WTC11 (cell line): ENCODE data around the gene OR4B1. TPM values are rescaled to one million over a fixed set of nuclear protein-coding genes. Genes with fewer than 3 reads are reported as not detected.

Experiments used
- ATAC-seq: fragments of 200-7000 bp; cut with Tn5 transposase; 2 replicates; pipeline ENCODE4 v1.10.0; 2021; ENCODE audit warnings: mild to moderate bottlenecking, moderate library complexity
- CTCF ChIA-PET: fragments of 300-600 bp; sonication (Branson Sonifier 250); formaldehyde crosslinking; loops from one replicate; lab custom pipeline; 2021; ENCODE audit warnings: antibody characterized with exemption; lab: Charles Lee
- POLR2A ChIA-PET: fragments of 350-600 bp; sonication (Branson Sonifier 250); formaldehyde crosslinking; loops from one replicate; lab custom pipeline; 2021; ENCODE audit warnings: antibody characterized with exemption; lab: Charles Lee
- DNase-seq: peaks from one replicate; pipeline ENCODE4 v3.0.0; 2021; ENCODE audit warnings: low spot score
- H3K27ac Mint-ChIP-seq: 2 replicates; pipeline ENCODE4 v1.8.0; 2021; ENCODE audit warnings: mixed read lengths
- H3K27me3 Mint-ChIP-seq: 2 replicates; pipeline ENCODE4 v1.8.0; 2021; ENCODE audit warnings: low read depth, mild to moderate bottlenecking, moderate library complexity, mixed read lengths
- H3K36me3 Mint-ChIP-seq: 2 replicates; pipeline ENCODE4 v1.8.0; 2021; ENCODE audit warnings: mixed read lengths
- H3K4me1 Mint-ChIP-seq: 2 replicates; pipeline ENCODE4 v1.8.0; 2022; ENCODE audit warnings: mixed read lengths
- H3K4me3 Mint-ChIP-seq: 2 replicates; pipeline ENCODE4 v1.8.0; 2021; ENCODE audit warnings: mild to moderate bottlenecking, moderate library complexity, mixed read lengths
- H3K9me3 Mint-ChIP-seq: 2 replicates; pipeline ENCODE4 v1.8.0; 2021; ENCODE audit warnings: mixed read lengths
- ATF1 ChIP-seq: sonication (generic); formaldehyde crosslinking; IDR thresholded peaks from 2 replicates; pipeline ENCODE4 v1.8.1; 2023; ENCODE audit warnings: mild to moderate bottlenecking, moderate library complexity, missing genetic modification reagents
- ERG ChIP-seq: fragments of 250-450 bp; sonication (Bioruptor Pico); IDR thresholded peaks from 2 replicates; pipeline ENCODE4 v1.8.0; 2021; ENCODE audit warnings: mild to moderate bottlenecking
- FOXK1 ChIP-seq: sonication (generic); formaldehyde crosslinking; IDR thresholded peaks from 2 replicates; pipeline ENCODE4 v1.8.0; 2022; ENCODE audit warnings: mild to moderate bottlenecking, moderate library complexity, missing genetic modification reagents
- IRF2 ChIP-seq: sonication (generic); formaldehyde crosslinking; IDR thresholded peaks from 2 replicates; pipeline ENCODE4 v1.8.0; 2022; ENCODE audit warnings: low read depth, missing genetic modification reagents, borderline replicate concordance
- OVOL2 ChIP-seq: fragments of 250-450 bp; sonication (Bioruptor Pico); IDR thresholded peaks from 2 replicates; pipeline ENCODE4 v1.9.0; 2021; ENCODE audit warnings: mild to moderate bottlenecking, borderline replicate concordance
- PRDM15 ChIP-seq: sonication (generic); formaldehyde crosslinking; IDR thresholded peaks from 2 replicates; pipeline ENCODE4 v1.8.0; 2022; ENCODE audit warnings: missing genetic modification reagents
- PREB ChIP-seq: sonication (generic); formaldehyde crosslinking; IDR thresholded peaks from 2 replicates; pipeline ENCODE4 v1.8.1; 2022; ENCODE audit warnings: mild to moderate bottlenecking, missing genetic modification reagents, moderate library complexity, borderline replicate concordance
- ZBTB43 ChIP-seq: sonication (generic); formaldehyde crosslinking; IDR thresholded peaks from 2 replicates; pipeline ENCODE4 v1.8.1; 2023; ENCODE audit warnings: mild to moderate bottlenecking, missing genetic modification reagents
- ZNF263 ChIP-seq: sonication (generic); formaldehyde crosslinking; IDR thresholded peaks from 2 replicates; pipeline ENCODE4 v1.8.1; 2022; ENCODE audit warnings: low read depth, mild to moderate bottlenecking, moderate library complexity, missing genetic modification reagents
- ZNF423 ChIP-seq: fragments of 250-450 bp; sonication (Bioruptor Pico); IDR thresholded peaks from 2 replicates; pipeline ENCODE4 v2.1.2; 2022; ENCODE audit warnings: mild to moderate bottlenecking, moderate library complexity
- total RNA-seq: library from RNA; stranded (reverse); gene quantifications from 3 replicates; pipeline ENCODE4 v1.2.3, GENCODE V29; 2021
- TF ChIP-seq, protein P1 (sequence below): fragments of 250-450 bp; sonication (Bioruptor Pico); IDR thresholded peaks from 2 replicates; pipeline ENCODE4 v1.9.0; 2021; ENCODE audit warnings: mild to moderate bottlenecking
- TF ChIP-seq, protein P2 (sequence below): sonication (generic); formaldehyde crosslinking; IDR thresholded peaks from 2 replicates; pipeline ENCODE4 v1.8.1; 2022; ENCODE audit warnings: missing genetic modification reagents, borderline replicate concordance
- TF ChIP-seq, protein P3 (sequence below): sonication (generic); formaldehyde crosslinking; IDR thresholded peaks from 2 replicates; pipeline ENCODE4 v1.8.0; 2023; ENCODE audit warnings: missing genetic modification reagents, mild to moderate bottlenecking, borderline replicate concordance
- TF ChIP-seq, protein P4 (sequence below): fragments of 250-450 bp; sonication (Bioruptor Pico); conservative IDR thresholded peaks from 2 replicates; pipeline ENCODE4 v1.9.0; 2021; ENCODE audit warnings: mild to moderate bottlenecking
- TF ChIP-seq, protein P5 (sequence below): sonication (generic); formaldehyde crosslinking; conservative IDR thresholded peaks from 2 replicates; pipeline ENCODE4 v1.8.1; 2023; ENCODE audit warnings: mild to moderate bottlenecking, low read depth, missing genetic modification reagents, moderate library complexity

OR4B1 gene
- total RNA-seq, 1 experiment from 2014 or later: not detected

- ATAC-seq (no peak), DNase-seq (no peak)
- Mint-ChIP-seq H3K9me3 (no peaks in the 10 kb centered on the region), H3K27me3 (no peaks in the 10 kb centered on the region), H3K4me1 (no peaks in the 10 kb centered on the region), H3K27ac (no peak overlapping the region), H3K4me3 (no peak overlapping the region), H3K36me3 (peaks cover 9% of the 10 kb centered on the region)
- ChIA-PET CTCF (no interaction called here), POLR2A (interaction anchor here (0.6 kb wide), 1 partner anchor 35 kb away, joined by 7 read pairs; no protein-coding TSS in a partner anchor)
- TF ChIP-seq ZNF423 (CRISPR knock-in tag): no peak
- no peak for TF ChIP-seq ATF1 (CRISPR knock-in tag)
- TF ChIP-seq, protein P1, sequence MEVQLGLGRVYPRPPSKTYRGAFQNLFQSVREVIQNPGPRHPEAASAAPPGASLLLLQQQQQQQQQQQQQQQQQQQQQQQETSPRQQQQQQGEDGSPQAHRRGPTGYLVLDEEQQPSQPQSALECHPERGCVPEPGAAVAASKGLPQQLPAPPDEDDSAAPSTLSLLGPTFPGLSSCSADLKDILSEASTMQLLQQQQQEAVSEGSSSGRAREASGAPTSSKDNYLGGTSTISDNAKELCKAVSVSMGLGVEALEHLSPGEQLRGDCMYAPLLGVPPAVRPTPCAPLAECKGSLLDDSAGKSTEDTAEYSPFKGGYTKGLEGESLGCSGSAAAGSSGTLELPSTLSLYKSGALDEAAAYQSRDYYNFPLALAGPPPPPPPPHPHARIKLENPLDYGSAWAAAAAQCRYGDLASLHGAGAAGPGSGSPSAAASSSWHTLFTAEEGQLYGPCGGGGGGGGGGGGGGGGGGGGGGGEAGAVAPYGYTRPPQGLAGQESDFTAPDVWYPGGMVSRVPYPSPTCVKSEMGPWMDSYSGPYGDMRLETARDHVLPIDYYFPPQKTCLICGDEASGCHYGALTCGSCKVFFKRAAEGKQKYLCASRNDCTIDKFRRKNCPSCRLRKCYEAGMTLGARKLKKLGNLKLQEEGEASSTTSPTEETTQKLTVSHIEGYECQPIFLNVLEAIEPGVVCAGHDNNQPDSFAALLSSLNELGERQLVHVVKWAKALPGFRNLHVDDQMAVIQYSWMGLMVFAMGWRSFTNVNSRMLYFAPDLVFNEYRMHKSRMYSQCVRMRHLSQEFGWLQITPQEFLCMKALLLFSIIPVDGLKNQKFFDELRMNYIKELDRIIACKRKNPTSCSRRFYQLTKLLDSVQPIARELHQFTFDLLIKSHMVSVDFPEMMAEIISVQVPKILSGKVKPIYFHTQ: no peak
- TF ChIP-seq OVOL2: no peak
- TF ChIP-seq, protein P2, sequence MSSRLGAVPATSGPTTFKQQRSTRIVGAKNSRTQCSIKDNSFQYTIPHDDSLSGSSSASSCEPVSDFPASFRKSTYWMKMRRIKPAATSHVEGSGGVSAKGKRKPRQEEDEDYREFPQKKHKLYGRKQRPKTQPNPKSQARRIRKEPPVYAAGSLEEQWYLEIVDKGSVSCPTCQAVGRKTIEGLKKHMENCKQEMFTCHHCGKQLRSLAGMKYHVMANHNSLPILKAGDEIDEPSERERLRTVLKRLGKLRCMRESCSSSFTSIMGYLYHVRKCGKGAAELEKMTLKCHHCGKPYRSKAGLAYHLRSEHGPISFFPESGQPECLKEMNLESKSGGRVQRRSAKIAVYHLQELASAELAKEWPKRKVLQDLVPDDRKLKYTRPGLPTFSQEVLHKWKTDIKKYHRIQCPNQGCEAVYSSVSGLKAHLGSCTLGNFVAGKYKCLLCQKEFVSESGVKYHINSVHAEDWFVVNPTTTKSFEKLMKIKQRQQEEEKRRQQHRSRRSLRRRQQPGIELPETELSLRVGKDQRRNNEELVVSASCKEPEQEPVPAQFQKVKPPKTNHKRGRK (CRISPR knock-in tag): no peak
- no peak for TF ChIP-seq PRDM15 (CRISPR knock-in tag)
- TF ChIP-seq, protein P3, sequence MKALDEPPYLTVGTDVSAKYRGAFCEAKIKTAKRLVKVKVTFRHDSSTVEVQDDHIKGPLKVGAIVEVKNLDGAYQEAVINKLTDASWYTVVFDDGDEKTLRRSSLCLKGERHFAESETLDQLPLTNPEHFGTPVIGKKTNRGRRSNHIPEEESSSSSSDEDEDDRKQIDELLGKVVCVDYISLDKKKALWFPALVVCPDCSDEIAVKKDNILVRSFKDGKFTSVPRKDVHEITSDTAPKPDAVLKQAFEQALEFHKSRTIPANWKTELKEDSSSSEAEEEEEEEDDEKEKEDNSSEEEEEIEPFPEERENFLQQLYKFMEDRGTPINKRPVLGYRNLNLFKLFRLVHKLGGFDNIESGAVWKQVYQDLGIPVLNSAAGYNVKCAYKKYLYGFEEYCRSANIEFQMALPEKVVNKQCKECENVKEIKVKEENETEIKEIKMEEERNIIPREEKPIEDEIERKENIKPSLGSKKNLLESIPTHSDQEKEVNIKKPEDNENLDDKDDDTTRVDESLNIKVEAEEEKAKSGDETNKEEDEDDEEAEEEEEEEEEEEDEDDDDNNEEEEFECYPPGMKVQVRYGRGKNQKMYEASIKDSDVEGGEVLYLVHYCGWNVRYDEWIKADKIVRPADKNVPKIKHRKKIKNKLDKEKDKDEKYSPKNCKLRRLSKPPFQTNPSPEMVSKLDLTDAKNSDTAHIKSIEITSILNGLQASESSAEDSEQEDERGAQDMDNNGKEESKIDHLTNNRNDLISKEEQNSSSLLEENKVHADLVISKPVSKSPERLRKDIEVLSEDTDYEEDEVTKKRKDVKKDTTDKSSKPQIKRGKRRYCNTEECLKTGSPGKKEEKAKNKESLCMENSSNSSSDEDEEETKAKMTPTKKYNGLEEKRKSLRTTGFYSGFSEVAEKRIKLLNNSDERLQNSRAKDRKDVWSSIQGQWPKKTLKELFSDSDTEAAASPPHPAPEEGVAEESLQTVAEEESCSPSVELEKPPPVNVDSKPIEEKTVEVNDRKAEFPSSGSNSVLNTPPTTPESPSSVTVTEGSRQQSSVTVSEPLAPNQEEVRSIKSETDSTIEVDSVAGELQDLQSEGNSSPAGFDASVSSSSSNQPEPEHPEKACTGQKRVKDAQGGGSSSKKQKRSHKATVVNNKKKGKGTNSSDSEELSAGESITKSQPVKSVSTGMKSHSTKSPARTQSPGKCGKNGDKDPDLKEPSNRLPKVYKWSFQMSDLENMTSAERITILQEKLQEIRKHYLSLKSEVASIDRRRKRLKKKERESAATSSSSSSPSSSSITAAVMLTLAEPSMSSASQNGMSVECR (CRISPR knock-in tag): no peak
- TF ChIP-seq, protein P4, sequence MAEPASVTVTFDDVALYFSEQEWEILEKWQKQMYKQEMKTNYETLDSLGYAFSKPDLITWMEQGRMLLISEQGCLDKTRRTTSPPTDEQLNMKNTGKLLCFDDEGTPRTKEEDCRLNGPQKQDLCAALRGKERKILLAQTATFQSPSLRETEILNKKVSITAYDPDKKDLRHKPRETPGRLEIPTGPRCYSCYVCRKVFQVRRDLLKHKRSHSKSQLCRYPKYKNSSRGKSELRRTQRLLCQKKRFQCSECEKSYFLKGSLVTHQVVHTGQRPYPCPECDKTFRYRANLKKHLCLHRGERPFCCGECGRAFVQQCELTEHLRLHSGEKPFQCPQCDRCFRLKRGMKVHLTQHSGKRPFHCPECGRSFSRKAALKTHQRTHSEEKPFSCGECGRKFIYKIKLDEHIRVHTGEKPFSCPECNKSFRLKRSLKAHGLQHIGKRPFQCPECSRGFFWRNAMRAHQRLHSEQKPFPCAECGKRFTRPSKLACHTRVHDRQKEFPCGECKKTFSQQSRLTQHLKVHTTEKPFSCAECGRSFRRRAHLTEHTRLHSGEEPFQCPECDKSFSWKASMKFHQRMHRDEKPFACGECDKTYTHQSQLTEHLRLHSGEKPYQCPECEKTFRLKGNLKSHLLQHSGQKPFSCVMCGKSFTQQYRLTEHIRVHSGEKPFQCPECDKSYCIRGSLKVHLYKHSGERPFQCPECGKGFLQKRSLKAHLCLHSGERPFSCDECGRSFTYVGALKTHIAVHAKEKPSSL (CRISPR knock-in tag): no peak
- TF ChIP-seq ZBTB43 (CRISPR knock-in tag): no peak
- no peak for TF ChIP-seq ERG (CRISPR knock-in tag)
- TF ChIP-seq, protein P5, sequence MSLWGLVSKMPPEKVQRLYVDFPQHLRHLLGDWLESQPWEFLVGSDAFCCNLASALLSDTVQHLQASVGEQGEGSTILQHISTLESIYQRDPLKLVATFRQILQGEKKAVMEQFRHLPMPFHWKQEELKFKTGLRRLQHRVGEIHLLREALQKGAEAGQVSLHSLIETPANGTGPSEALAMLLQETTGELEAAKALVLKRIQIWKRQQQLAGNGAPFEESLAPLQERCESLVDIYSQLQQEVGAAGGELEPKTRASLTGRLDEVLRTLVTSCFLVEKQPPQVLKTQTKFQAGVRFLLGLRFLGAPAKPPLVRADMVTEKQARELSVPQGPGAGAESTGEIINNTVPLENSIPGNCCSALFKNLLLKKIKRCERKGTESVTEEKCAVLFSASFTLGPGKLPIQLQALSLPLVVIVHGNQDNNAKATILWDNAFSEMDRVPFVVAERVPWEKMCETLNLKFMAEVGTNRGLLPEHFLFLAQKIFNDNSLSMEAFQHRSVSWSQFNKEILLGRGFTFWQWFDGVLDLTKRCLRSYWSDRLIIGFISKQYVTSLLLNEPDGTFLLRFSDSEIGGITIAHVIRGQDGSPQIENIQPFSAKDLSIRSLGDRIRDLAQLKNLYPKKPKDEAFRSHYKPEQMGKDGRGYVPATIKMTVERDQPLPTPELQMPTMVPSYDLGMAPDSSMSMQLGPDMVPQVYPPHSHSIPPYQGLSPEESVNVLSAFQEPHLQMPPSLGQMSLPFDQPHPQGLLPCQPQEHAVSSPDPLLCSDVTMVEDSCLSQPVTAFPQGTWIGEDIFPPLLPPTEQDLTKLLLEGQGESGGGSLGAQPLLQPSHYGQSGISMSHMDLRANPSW (CRISPR knock-in tag): no peak
- no peak for TF ChIP-seq FOXK1 (CRISPR knock-in tag)
- no peak for TF ChIP-seq ZNF263
- no peak for TF ChIP-seq IRF2 (CRISPR knock-in tag)
- no peak for TF ChIP-seq PREB (CRISPR knock-in tag)
Observed at GRCh38 chr11:48169717-48170116, 46.9 kb upstream of the OR4B1 start.
